Left lung (tissue), 10 donors: ENCODE data around the gene VWA2. TPM values are rescaled to one million over a fixed set of nuclear protein-coding genes. Genes with fewer than 3 reads are reported as not detected.

Experiments
- ATAC-seq: fragments of 200-7000 bp; cut with Tn5 transposase; one replicate; pipeline ENCODE4 v1.9.1; 2020; ENCODE audit warnings: moderate library complexity
- DNase-seq, 4 donors: peaks; one replicate each; pipeline ENCODE4 v3.0.0-alpha.2; 2013 to 2020
- H3K27ac ChIP-seq, 2 donors: fragments of 200-600 bp; sonication (generic) in 1 of 2; one replicate each; pipeline versions ENCODE4 v1.5.0 to v1.8.0; 2020 to 2021
- H3K27me3 ChIP-seq, 2 donors: fragments of 200-600 bp; sonication (generic) in 1 of 2; one replicate each; pipeline versions ENCODE4 v1.5.0 to v1.8.0; 2020 to 2021
- H3K36me3 ChIP-seq, 2 donors: fragments of 200-600 bp; sonication (generic) in 1 of 2; one replicate each; pipeline versions ENCODE4 v1.5.0 to v1.8.0; 2020 to 2021
- H3K4me1 ChIP-seq, 2 donors: fragments of 200-600 bp; one replicate each; pipeline ENCODE4 v1.8.0; 2021
- H3K4me3 ChIP-seq, 2 donors: fragments of 200-600 bp; sonication (generic) in 1 of 2; one replicate each; pipeline versions ENCODE4 v1.5.0 to v1.8.0; 2020 to 2021; ENCODE audit warnings: mild to moderate bottlenecking in 1 of 2
- H3K9me3 ChIP-seq, 2 donors: fragments of 200-600 bp; sonication (generic) in 1 of 2; one replicate each; pipeline versions ENCODE4 v1.5.0 to v1.8.0; 2020 to 2021
- CTCF ChIP-seq, 2 donors: fragments of 200-600 bp; sonication (generic) in 1 of 2; IDR thresholded peaks; one replicate each; pipeline versions ENCODE4 v1.5.0 to v1.8.0; 2021; ENCODE audit warnings: antibody characterized with exemption in 2 of 2
- intact Hi-C, 2 donors: fragments of 100-400 bp; cut with DNase I; formaldehyde crosslinking; loops; one replicate each; pipeline versions ENCODE4 v1.11.2 to v1.14.2; 2022
- polyA plus RNA-seq, 6 donors: library from polyadenylated mRNA; unstranded; fragments of 120-200 nt; gene quantifications; one replicate each; pipeline ENCODE4 v1.2.1, GENCODE V29; 2013; ENCODE audit not compliant: insufficient read length in 6 of 6
- total RNA-seq, 2 donors: library from RNA; stranded (reverse); fragmentation: NEBNext Ultra II Directional; extraction: Animal tissue kit (Norgen Biotek cat#: 25700); gene quantifications; one replicate each; pipeline ENCODE4 v1.2.1, GENCODE V29; 2021
- donor health status: DM: no; HTN: yes; CAD: no.
- donor health status: DM: no; HTN: no; CAD: no.

The VWA2 gene
- total and polyA plus RNA-seq, 8 donors, result 9.5 to 31.4 (median 27.6) TPM

- intact Hi-C loops, result loop anchor here in 1 of 2 donors (10.0 kb wide), 1 partner anchor 129 kb away; no protein-coding TSS in a partner anchor
- Histone ChIP-seq H3K27me3 (no peaks in the 10 kb centered on the region), H3K4me1 (peaks cover 7 to 9% of the 10 kb centered on the region in 2 donors), H3K36me3 (no peaks in the 10 kb centered on the region), H3K27ac (no peak overlapping the region), H3K9me3 (no peaks in the 10 kb centered on the region), H3K4me3 (no peak overlapping the region)
- no peak for TF ChIP-seq CTCF (IDR thresholded peaks at IDR 0.05)
- no peak for DNase-seq
- ATAC-seq, result no peak
Observed at GRCh38 chr10:114305521-114305925, 66.5 kb downstream of the VWA2 start.

GRCh38 chr10:114306116-114306973 is 67.3 kb downstream of the VWA2 start:
- no peak for DNase-seq
- intact Hi-C loops, result loop anchor here in 1 of 2 donors (10.0 kb wide), 1 partner anchor 128 kb away; no protein-coding TSS in a partner anchor
- no peak for ATAC-seq
- no peak overlapping the region for H3K4me3 ChIP-seq
- peaks cover 7 to 9% of the 10 kb centered on the region in 2 donors for H3K4me1 ChIP-seq
- no peak for TF ChIP-seq CTCF (IDR thresholded peaks at IDR 0.05)
- H3K9me3 ChIP-seq, result no peaks in the 10 kb centered on the region
- H3K27ac ChIP-seq, result no peak overlapping the region
- H3K27me3 ChIP-seq, result no peaks in the 10 kb centered on the region
- no peaks in the 10 kb centered on the region for H3K36me3 ChIP-seq

DNA sequence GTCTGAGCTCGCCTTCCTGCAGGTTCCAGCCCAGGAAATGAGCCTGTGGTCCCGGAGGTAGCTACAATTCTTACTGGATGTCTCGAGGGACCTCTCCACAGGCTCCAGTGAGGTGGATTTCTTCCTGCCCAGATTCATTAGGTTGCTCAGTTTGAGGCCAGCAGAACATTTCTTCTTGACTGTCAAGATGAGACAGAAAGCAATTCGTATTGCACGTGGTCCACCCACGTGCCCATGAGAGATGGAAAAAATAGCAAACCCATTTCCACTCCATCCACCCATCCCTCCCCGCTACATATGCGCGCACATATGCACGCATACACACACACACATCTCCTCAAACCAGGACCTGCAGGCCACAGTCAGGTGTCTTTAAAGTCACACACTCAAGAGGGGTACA is 68.7 kb downstream of the VWA2 start:
- H3K27ac ChIP-seq, result no peak overlapping the region
- no peaks in the 10 kb centered on the region for H3K27me3 ChIP-seq
- no peaks in the 10 kb centered on the region for H3K9me3 ChIP-seq
- H3K4me3 ChIP-seq, result no peak overlapping the region
- H3K36me3 ChIP-seq, result no peaks in the 10 kb centered on the region
- ATAC-seq (no peak), DNase-seq (no peak)
- H3K4me1 ChIP-seq, result peaks cover 7 to 9% of the 10 kb centered on the region in 2 donors
- no peak for TF ChIP-seq CTCF (IDR thresholded peaks at IDR 0.05)
- intact Hi-C loops, result loop anchor here in 1 of 2 donors (10.0 kb wide), 1 partner anchor 127 kb away; no protein-coding TSS in a partner anchor

- Histone ChIP-seq H3K4me1 (peaks cover 7 to 9% of the 10 kb centered on the region in 2 donors), H3K9me3 (no peaks in the 10 kb centered on the region), H3K4me3 (no peak overlapping the region), H3K36me3 (no peaks in the 10 kb centered on the region), H3K27me3 (no peaks in the 10 kb centered on the region), H3K27ac (no peak overlapping the region)
- TF ChIP-seq CTCF (IDR thresholded peaks at IDR 0.05), result no peak
- no peak for DNase-seq
- intact Hi-C loops, result loop anchor here in 1 of 2 donors (10.0 kb wide), 1 partner anchor 126 kb away; no protein-coding TSS in a partner anchor
- ATAC-seq, result no peak
Observed at GRCh38 chr10:114308531-114309363, 69.7 kb downstream of the VWA2 start.

- ATAC-seq, result no peak
- no peak overlapping the region for H3K4me3 ChIP-seq
- DNase-seq, result no peak
- no peak for TF ChIP-seq CTCF (IDR thresholded peaks at IDR 0.05)
- no peaks in the 10 kb centered on the region for H3K9me3 ChIP-seq
- H3K27me3 ChIP-seq, result no peaks in the 10 kb centered on the region
- intact Hi-C loops, result loop anchor here in 1 of 2 donors (10.0 kb wide), 1 partner anchor 125 kb away; no protein-coding TSS in a partner anchor
- H3K36me3 ChIP-seq, result no peaks in the 10 kb centered on the region
- peaks cover 4% of the 10 kb centered on the region in 2 donors for H3K4me1 ChIP-seq
- H3K27ac ChIP-seq, result no peak overlapping the region
Observed at GRCh38 chr10:114309364-114309651, 70.3 kb downstream of the VWA2 start.
